Measurements from ENCODE around the gene ANGPT4. TPM values are rescaled to one million over a fixed set of nuclear protein-coding genes. Genes with fewer than 3 reads are reported as not detected.
"Not testable (repeated sequence)": the region's sequence is repeated elsewhere in the genome, so short reads cannot be mapped to it uniquely, and the experiment has no call there.

The ANGPT4 gene
- total RNA-seq, 8 experiments from 2014 or later = 0.05 to 0.28 (median 0.08) TPM; not detected in 3

DNA sequence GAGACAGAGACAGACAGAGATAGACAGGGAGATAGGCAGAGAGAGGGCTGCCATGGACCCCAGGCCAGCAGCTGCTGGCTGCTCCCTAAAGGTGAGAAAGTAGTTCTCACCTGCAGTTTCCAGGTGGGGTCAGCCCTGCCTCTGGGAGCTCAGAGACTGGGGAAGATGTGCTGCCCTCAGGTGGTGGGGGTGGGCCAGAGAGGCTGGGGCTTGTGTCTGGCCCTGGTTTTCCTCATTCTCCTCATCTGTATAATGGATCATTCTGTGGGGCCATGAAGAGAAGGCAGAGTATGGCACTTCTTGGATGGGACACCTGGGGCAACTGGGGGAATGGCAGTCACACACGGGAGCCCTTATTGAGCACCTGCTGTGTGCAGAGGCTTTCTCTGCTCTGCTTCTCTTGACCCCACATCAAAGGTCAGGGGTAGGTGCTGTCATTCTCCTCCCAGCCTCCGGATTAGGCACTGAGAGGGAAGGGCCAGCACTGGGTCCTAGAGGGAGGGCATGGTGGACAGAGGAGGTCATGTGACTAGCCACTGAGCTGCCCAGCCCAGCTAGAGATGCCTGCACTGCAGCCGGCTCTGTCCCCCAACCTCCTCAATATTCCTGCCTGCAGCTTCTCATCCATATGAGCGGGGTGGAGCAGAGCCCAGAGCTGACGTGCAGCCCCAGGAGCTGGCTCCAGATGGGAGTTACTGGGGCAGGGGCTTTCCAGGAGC, 4.1 kb downstream of the ANGPT4 start:
- ATAC-seq (replicated peaks in 6 of 8) = peak in 4 of 8 experiments; percentile 32 to 51 (median 40)
- 40 to 50% (median 40%) methylated on average over 1 to 2 of the region's 5 CpGs; no CpG with 5 or more reads in 7 of the 10 experiments for WGBS, 10 experiments
- H3K27ac ChIP-seq = no peak overlapping the region
- no peak overlapping the region for H3K4me3 ChIP-seq
- peaks cover 0 to 3% of the 10 kb centered on the region in 2 donors for H3K4me1 ChIP-seq (replicated peaks in 1 of 2)
- in situ Hi-C loops (cut with MboI; ENCODE audit: low pct_unique_long_range_greater_than_20kb in 2 of 9, low sequenced_read_pairs in 9 of 9, unreplicated experiment in 9 of 9) = no loop called here

DNA sequence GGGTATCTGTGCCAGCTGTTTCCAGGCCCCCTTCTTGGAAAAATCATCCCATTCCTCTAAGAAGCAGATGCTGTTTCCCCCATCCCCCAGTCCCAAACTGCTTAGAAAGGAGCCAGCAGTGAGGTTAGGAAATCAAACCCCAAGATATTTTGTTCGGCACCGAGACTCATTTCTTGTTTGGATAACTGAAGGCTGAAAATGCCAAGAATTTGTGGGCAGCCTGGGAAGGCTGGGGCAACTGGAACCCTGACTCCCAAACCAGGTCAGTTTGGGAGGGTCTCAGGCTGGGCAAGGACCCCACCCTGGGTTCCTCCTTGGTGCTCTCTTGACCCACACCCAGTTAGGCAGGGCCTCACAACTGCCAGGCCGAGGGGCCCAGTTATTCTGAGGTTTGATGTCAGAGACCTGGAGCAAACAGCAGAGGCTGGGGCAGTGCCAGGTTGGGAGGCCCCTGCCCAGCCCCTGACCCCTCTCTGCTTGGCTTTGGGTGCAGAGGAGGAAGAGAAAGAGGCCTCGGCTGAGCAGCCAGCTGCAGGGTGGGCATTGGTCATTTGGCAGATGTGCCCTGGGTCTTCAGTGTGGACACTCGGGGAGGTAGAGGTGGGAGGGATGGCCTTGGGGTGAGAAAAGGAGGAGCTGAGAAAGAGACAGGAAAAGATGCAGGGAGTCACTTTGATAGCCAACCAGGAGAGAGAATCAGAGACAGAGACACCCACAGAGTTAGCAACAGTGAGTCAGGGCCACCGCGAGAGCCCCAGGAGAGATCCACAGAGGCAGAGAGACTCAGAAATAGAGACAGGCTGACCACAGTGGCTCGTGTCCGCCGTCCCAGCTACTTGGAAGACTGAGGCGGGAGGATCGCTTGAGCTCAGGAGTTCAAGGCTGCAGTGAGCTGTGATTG, 5.0 kb downstream of the ANGPT4 start:
- ATAC-seq (replicated peaks in 6 of 8) = peak in 2 of 8 experiments; percentile 23 to 28
- 0 to 100% (median 50%) methylated on average over 1 to 8 of the region's 12 CpGs; no CpG with 5 or more reads in 3 of the 10 experiments for WGBS, 10 experiments

DNA sequence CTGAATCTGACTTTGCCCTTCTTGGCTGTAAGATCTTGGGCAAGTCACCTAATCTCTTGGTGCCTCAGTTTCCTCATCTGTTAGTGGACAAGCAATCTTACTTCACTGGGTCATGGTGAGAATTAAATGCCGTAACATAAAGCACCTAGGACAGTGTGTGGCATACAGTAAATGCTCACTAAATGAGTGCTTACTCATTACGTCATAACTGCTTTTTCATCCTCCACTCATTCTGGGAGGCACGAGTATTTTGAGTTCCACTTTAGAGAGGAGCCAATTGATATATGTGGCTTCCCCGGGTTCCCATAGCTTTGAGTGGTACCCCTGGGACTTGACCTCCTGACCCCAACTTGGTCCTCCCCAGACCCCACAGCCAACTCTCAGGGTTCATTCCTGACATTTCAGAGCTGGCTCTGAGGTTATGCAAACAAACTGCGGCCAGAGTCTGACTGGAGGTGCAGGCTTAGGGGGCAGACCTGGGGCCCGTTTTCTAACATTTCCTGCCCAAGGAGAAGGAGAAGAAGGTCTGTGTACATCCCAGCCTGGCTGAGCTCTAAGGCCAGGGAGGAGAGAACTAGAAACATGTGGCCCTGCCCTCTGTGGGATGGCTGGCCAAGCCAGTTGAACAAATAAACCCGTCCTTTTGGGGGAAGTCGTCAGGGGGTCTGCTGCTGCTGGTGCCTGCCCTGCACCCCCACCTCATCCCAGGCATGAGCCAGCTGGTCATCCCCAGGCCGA, 5.8 kb downstream of the ANGPT4 start:
- no peaks in the 10 kb centered on the region for H3K4me1 ChIP-seq (replicated peaks in 1 of 2)
- in situ Hi-C loops (cut with MboI; ENCODE audit: low pct_unique_long_range_greater_than_20kb in 2 of 9, low sequenced_read_pairs in 9 of 9, unreplicated experiment in 9 of 9) = no loop called here
- 20 to 92% (median 62%) methylated on average over 2 to 5 of the region's 9 CpGs; no CpG with 5 or more reads in 3 of the 10 experiments for WGBS, 10 experiments
- no peak overlapping the region for H3K27ac ChIP-seq
- no peak overlapping the region for H3K4me3 ChIP-seq
- ATAC-seq (replicated peaks in 6 of 8) = no peak

More for the DNA sequence above, 5.0 kb downstream of the ANGPT4 start:
- H3K27ac ChIP-seq = no peak overlapping the region
- H3K4me3 ChIP-seq = no peak overlapping the region
- in situ Hi-C loops (cut with MboI; ENCODE audit: low pct_unique_long_range_greater_than_20kb in 2 of 9, low sequenced_read_pairs in 9 of 9, unreplicated experiment in 9 of 9) = no loop called here
- H3K4me1 ChIP-seq (replicated peaks in 1 of 2) = peaks cover 0 to 3% of the 10 kb centered on the region in 2 donors

DNA sequence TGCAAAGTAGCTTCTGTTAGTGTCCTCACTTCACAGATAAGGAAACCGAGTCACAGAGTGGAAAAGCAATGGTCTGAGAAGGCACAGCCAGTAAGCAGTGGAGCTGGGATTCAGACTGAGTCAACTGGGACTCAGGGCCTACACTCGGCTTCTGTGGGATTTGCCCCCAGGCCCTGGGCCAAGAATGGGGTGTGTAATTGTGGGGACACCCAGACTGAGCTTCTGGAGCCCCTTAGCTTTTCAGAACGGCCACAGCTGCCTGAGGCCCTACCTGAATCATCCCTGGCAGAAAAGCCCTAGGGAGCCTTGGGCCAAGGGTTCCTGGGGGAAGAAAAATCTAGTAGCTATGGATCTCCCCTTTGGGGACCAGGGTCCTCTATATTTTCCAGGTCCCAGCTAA, 6.5 kb downstream of the ANGPT4 start:
- no peak overlapping the region for H3K27ac ChIP-seq
- 0 to 67% (median 60%) methylated on average over 1 to 3 of the region's 3 CpGs; no CpG with 5 or more reads in 5 of the 10 experiments for WGBS, 10 experiments
- H3K4me3 ChIP-seq = no peak overlapping the region
- no peak for ATAC-seq (replicated peaks in 6 of 8)
- in situ Hi-C loops (cut with MboI; ENCODE audit: low pct_unique_long_range_greater_than_20kb in 2 of 9, low sequenced_read_pairs in 9 of 9, unreplicated experiment in 9 of 9) = no loop called here
- no peaks in the 10 kb centered on the region for H3K4me1 ChIP-seq (replicated peaks in 1 of 2)

DNA sequence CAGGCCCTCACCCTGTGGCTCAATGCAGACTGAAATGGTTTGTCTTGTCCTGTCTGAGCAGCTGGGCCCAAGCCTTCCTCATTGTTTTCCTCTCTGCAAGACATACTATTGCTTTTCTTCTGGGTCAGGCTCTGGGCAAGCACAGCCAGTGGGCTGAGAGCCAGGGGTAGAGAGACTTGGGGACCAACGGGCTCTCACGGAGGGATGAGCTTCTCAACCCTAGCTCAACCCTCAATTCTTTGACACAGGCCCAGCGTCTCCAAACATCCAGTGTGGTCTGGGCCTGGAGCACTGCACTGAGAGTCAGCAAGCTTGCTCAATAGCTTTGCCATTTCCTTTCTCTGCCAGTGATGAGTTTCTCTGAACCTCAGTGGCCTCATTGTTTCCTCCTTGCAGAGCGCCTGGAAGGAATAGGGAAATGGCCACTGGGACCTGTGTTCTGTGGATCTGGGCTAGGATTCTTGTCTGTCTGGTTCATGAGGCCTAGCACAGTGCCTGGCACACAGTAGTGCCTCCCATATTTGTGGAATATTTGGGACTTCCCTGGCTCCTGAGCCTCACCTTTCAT, 9.3 kb downstream of the ANGPT4 start:
- Histone ChIP-seq H3K27ac (no peak overlapping the region), H3K4me3 (no peak overlapping the region), H3K4me1 (replicated peaks in 1 of 2) (no peaks in the 10 kb centered on the region)
- in situ Hi-C loops (cut with MboI; ENCODE audit: low pct_unique_long_range_greater_than_20kb in 2 of 9, low sequenced_read_pairs in 9 of 9, unreplicated experiment in 9 of 9) = no loop called here
- WGBS, 10 experiments = 90 to 100% (median 100%) methylated on average over 1 to 2 of the region's 4 CpGs; no CpG with 5 or more reads in 7 of the 10 experiments
- ATAC-seq (replicated peaks in 6 of 8) = no peak

DNA sequence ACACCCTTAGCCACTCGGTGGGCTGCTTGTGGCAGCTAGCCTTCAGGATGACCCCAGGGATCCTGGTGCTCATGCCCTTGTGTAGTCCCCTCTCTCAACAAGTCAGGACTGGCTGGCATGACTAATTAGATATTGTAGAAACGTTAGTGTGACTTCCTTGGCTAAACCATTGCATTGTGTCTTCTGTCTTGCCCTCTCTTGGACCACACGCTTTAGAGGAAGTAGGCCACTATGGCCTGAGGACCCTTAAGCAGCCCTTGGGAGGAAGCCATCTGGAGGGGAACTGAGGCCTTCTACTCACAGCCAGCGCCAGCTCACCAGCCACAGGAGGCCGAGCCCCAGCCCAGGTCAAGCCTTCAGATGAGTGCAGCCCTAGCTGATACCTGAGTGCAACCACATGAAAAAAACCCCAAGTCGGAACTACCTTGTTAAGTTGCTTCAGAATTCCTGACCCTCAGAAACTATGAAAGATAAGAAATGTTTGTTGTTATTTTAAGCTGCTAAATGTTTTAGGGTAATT, 10.1 kb downstream of the ANGPT4 start:
- 25 to 96% (median 96%) methylated on average over 2 to 5 of the region's 6 CpGs; no CpG with 5 or more reads in 7 of the 10 experiments for WGBS, 10 experiments
- no peak for ATAC-seq (replicated peaks in 6 of 8)
- no peak overlapping the region for H3K4me3 ChIP-seq
- no peaks in the 10 kb centered on the region for H3K4me1 ChIP-seq (replicated peaks in 1 of 2)
- in situ Hi-C loops (cut with MboI; ENCODE audit: low pct_unique_long_range_greater_than_20kb in 2 of 9, low sequenced_read_pairs in 9 of 9, unreplicated experiment in 9 of 9) = no loop called here
- H3K27ac ChIP-seq = no peak overlapping the region

DNA sequence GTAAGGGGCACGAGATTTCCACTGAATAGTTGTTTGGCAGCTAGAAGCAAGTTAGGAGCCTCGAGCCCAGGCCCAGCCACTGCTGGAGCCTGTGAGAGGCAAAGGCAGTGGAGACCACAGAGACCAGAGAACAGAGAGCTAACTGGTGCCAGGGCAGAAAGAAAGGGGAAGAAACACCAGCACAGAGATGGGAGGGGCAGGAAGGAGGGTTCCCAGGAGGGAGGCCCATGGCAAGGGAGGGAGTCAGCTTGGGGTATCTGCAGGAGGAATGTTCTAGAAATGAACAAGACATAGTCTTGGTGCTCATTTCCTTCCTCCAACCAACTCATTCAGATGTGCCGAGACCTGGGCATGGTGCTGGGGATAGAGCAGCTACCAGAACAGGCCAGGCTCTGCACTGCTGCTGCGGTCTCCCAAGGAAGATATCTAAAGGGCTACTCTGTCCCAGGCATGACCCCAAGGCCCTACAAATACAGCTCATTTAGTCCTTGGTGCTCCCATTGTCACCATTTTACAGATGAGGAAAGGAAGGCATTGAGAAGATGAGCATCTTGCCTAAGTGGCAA, 10.7 kb downstream of the ANGPT4 start:
- Histone ChIP-seq H3K27ac (no peak overlapping the region), H3K4me1 (replicated peaks in 1 of 2) (no peaks in the 10 kb centered on the region), H3K4me3 (no peak overlapping the region)
- in situ Hi-C loops (cut with MboI; ENCODE audit: low pct_unique_long_range_greater_than_20kb in 2 of 9, low sequenced_read_pairs in 9 of 9, unreplicated experiment in 9 of 9) = no loop called here
- no peak for ATAC-seq (replicated peaks in 6 of 8)
- WGBS, 10 experiments = 25 to 67% (median 59%) methylated on average over 1 to 3 of the region's 4 CpGs; no CpG with 5 or more reads in 4 of the 10 experiments

DNA sequence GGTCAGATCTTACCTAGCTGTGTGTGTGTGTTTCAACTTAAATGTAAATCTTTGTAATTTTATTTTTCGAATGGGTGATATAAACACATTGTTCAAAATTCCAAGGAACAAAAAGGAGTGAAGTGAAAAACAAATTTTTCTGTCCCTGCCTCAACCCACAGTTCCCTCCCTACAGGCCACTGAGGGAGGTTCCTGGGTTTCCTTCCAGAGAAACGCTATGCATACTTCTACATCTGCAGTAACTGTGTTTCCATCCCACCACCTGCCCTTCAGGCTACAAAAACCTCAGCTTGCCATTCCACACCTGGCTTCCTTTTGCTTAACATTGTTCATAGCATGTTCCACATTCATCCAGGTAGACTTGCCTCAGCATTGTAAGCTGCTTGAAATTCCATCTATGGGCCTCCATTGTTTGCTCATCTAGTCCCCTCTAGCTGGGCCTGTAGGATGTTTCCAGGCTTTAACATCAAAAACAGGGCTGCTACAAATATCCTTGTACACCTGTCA, 12.0 kb downstream of the ANGPT4 start:
- no peak overlapping the region for H3K27ac ChIP-seq
- H3K4me3 ChIP-seq = no peak overlapping the region
- 0 to 100% (median 33%) methylated on average over 1 to 2 of the region's 2 CpGs; no CpG with 5 or more reads in 2 of the 10 experiments for WGBS, 10 experiments
- H3K4me1 ChIP-seq (replicated peaks in 1 of 2) = no peaks in the 10 kb centered on the region
- ATAC-seq (replicated peaks in 6 of 8) = peak in 2 of 8 experiments; percentile 61 to 87
- in situ Hi-C loops (cut with MboI; ENCODE audit: low pct_unique_long_range_greater_than_20kb in 2 of 9, low sequenced_read_pairs in 9 of 9, unreplicated experiment in 9 of 9) = no loop called here

DNA sequence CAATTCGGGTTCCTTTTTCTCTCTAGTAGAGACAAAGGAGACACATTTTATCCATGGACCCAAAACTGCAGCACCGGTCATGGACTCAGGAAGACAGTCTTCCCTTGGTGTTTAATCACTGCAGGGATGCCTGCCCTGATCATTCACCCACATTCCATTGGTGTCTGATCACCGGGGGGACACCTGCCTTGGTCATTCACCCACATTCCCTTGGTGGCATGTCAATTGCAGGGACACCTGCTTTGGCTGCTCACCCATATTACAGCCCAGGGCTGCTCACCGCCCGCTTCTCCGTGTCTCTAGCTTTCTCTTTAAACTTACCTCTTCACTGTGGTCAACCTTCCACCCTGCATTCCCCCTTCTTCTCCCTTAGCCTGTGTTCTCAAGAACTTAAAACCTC, 18.7 kb downstream of the ANGPT4 start:
- H3K4me3 ChIP-seq; H3K27ac ChIP-seq; in situ Hi-C loops (cut with MboI; ENCODE audit: low pct_unique_long_range_greater_than_20kb in 2 of 9, low sequenced_read_pairs in 9 of 9, unreplicated experiment in 9 of 9); H3K4me1 ChIP-seq (replicated peaks in 1 of 2); ATAC-seq (replicated peaks in 6 of 8): not testable (repeated sequence)
- 0 to 88% (median 67%) methylated on average over 1 to 6 of the region's 6 CpGs; no CpG with 5 or more reads in 1 of the 10 experiments for WGBS, 10 experiments

DNA sequence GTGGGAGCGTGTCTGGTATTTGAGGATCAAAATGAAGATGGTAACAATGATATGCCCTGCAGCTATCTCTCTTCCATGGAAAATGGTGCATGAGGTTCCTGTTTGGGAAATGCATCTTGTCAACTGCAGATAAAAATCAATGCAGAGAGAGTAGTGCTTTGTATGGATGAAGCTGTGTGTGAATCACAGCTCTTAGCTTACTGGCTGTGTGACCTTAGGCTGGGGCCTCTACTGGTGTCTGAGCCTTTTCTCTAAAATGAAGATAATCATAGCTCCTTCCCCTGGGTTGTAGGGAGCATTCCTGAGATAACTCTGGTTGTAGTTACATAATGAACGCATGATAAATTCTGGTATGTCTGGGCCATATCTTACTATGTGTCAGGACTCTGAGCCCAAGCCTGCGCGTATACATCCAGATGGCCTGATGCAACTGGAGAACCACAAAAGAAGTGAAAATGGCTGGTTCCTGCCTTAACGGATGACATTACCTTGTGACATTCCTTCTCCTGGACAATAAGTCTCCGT, 19.6 kb downstream of the ANGPT4 start:
- WGBS, 10 experiments = 51 to 100% (median 84%) methylated on average over 1 to 5 of the region's 6 CpGs; no CpG with 5 or more reads in 2 of the 10 experiments
- peak in 2 of 8 experiments; percentile 50 to 58 for ATAC-seq (replicated peaks in 6 of 8)
- in situ Hi-C loops (cut with MboI; ENCODE audit: low pct_unique_long_range_greater_than_20kb in 2 of 9, low sequenced_read_pairs in 9 of 9, unreplicated experiment in 9 of 9) = no loop called here
- H3K4me3 ChIP-seq = no peak overlapping the region
- no peak overlapping the region for H3K27ac ChIP-seq
- no peaks in the 10 kb centered on the region for H3K4me1 ChIP-seq (replicated peaks in 1 of 2)

DNA sequence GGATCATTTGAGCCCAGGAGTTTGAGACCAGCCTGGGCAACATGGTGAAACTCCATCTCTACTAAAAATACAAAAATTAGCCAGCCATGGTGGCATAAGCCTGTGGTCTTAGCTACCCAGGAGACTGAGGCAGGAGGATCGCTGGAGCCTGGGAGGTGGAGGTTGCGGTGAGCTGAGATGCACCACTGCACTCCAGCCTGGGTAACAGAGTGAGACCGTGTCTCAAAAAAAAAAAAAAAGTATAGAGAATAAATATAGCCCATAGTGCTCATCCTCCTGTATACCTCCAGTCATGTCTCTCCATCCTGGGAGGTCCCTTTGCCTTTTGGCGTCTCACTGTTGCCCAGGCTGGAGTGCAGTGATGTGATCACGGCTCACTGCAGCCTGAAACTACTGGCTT, 23.8 kb downstream of the ANGPT4 start:
- H3K4me3 ChIP-seq; H3K27ac ChIP-seq; in situ Hi-C loops (cut with MboI; ENCODE audit: low pct_unique_long_range_greater_than_20kb in 2 of 9, low sequenced_read_pairs in 9 of 9, unreplicated experiment in 9 of 9); H3K4me1 ChIP-seq (replicated peaks in 1 of 2); ATAC-seq (replicated peaks in 6 of 8): not testable (repeated sequence)
- WGBS, 10 experiments = 36 to 90% (median 80%) methylated on average over 1 to 4 of the region's 5 CpGs; no CpG with 5 or more reads in 5 of the 10 experiments
